GM19452 (cell line): Measurements from ENCODE around the gene MAN2B2.

Experiments
- ATAC-seq: cut with Tn5 transposase; IDR thresholded peaks from one replicate; pipeline ENCODE4 v1.9.1; 2021; ENCODE audit not compliant: unreplicated experiment

Gene MAN2B2

DNA sequence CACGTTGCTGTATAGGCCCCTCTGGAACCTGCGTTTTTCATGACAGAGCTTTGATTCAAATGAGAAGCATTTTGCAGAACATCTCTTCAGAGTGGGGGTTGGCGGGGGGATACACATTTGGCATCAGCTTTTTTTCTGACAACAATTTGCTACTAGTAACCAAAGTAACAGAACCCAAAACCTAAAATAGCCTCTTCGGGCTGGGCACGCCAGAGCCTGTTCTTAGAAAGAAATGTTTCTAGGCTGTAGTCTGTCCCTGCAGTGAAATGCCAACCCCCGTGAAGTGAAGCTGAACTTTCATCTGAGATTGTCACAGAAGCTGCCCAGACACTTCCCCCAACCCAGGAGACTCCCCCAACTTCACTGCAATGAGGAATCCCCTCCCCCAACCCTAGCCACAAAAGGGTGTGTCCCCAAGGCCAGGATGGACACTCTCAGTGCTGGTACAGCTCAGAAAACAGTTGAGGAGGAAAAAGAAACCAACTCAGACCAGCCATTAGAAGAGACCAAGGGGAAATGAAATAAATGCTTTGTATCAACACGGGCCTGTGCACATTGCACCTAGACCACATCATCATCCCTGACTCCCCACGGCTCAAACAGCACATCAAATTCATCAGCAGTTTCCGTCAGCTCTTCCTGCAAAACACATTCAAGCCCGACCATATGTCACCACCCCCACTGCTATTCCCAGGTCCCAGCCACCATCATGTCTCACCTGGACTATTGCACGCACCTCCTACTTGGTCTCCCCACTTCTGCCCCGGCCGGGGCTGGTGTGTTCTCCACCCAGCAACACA lies 8.4 kb upstream of the MAN2B2 start:
- no peak for ATAC-seq

DNA sequence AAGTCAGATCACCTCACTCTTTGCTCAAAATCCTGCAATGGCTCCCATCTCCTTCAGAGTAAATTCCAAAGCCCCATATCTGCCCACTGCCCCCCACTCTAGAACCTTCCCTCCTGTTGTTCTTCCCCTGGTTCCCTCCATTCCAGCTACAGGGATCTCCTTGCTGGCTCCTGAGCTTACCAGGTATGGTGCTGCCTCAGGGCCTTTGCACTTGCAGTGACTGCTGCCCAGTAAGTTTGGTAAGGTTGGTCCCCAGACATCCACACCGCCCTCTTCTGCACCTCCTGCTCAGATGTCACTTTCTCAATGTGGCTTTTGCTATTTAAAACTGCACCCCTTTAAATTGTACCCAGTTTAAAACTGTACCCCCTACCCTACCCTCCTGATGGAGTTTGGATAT lies 7.8 kb upstream of the MAN2B2 start:
- no peak for ATAC-seq

DNA sequence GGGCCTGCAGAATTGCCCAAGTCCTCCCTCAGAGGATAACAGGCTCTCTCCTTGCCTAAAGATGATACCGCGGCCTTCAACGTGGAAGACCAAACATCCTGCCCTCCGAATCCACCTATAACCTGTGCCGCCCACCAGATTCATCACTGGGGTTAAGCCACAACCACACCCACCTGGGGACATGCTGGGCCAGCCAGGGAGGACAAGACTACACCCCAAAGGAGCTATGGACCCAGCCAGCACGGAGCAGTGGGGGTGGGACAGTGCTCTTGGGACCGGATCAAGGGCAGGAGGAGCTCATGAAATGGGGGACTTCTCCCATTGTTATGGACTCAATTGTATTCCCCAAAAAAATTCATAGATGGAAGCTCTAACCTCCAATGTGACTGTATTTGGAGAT lies 6.8 kb upstream of the MAN2B2 start:
- no peak for ATAC-seq

DNA sequence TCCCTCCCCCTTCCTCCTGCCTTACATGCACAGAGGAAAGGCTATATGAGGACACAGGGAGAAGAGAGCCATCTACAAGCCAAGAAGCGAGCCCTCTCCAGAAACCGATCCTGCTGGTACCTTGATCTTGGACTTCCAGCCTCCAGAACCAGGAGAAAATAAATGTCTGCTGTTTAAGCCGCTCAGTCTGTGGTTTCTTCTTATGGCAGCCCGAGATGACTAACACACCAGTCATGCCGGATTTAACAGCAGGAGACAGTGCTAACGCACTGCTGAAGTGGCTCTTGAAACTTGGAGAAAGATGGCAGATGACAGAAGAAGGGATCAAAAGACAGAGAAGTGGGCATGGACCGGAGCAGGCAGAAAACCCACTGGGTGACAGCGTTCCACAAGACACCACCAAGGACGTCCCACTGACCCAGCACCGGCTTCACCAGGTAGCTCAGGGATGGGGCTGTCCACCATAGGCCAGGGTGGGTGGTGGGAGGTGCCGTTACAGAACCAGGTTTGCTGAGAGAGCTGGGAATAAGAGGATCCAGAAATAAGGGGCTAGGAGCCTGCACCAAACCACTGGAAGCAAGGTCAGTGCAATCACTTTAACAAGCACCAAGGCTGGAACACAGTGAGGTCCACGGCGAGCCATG lies 6.2 kb upstream of the MAN2B2 start:
- no peak for ATAC-seq

DNA sequence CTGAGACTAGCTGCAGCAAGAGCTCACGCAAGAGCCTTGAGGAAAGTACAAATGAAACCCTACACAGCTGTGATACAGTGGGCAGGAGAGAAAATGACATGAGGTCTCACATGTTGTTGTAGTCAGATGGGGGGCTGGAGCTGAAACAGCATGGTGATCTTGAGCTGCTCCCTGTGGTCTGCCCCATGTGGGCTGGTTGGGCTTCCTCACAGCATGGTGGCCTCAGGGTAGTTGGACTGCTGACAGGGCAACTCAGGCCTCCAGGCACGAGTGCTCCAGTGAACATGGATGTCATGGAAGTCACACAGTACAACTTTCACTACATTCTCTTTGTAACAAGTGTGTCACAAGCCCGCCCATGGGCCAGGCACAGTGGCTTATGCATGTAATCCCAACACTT lies 3.4 kb upstream of the MAN2B2 start:
- ATAC-seq: no peak

DNA sequence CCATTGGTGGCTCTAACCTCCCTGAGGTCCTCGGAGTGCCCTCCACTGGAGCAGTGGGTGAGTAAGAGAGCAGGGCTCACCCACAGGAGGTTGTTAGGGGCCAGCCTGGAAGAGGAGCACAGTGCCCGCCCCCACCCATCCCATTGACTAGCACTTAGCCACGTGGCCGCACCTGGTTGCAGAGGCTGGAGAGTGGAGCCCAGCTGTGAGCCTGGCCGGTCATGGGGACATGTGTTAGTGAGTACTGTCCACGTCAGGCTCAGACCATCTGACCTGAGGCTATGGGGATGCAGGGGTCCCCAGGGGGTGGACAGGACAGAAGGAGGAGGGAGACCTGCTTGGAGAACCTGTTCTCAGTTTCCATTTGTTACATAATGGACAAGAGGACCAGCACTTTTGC lies 1.4 kb upstream of the MAN2B2 start:
- no peak for ATAC-seq

DNA sequence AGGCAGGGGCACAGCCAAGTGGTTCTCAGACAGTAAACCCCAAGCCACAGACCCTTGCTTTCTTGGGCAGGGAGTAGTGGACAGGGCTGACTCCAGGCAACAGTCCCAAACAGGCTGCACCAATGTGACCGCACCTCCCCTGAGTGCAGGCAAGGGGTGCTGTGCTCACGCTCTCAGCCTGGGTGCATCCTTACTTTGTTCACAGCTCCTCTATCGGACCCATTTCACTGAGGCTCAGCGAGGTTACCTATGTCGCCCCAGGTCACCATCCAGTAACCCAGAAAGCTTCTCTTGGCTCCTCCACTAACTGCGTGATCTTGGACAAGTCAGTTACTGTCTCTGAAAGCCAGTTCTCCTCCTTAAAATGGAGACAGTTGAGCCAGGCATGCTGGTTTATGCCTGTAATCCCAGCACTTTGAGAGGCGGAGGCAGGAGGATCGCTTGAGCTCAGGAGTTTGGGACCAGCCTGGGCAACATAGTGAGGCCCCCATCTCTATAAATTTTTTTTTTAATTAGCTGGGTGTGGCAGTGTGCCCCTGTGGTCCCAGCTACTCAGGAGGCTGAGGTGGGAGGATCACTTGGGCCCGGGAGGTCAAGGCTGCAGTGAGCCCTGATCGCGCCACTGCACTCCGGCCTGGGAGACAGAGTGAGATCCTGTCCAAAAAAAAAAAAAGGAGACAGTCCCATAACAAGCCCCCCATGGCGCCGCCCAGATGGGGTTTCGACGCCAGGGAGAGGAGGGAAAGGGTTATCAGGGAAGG lies 823 bp upstream of the MAN2B2 start:
- ATAC-seq: no peak

DNA sequence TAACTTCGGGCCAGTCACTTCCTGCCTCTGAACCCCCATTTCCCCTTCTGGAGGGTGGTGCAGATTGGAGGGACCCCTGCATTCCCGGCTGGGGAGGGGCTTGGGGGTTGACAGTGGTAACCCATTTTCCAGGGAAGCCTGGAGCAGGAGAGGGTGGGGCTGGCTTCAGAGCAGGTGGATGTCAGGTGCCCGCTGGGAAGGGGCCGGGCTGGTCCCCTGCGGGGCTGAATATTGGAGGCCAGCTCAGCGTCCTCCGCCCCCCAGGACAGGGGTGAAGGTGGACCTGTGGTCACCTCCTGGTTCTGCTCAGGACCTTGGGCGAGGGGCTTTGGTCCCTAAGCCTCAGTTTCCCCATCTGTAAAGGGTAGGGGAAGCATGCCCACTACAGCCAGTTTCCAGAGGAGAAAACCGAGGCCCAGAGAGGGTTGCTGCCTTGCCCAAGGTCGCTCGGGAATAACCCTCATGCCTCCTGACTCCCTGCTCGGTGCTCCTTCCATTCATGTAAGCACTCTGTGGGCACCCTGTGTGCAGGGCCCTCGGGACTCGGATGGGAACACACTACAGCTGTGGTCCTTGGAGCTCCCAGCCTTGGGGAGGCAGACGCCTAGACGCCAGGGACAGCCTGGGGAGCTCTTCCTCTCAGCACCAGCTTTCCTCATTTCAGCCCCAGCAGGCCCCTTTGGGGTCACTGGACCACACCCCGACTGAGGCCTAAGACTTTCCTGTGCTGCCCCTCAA lies 683 bp downstream of the MAN2B2 start:
- ATAC-seq: no peak

DNA sequence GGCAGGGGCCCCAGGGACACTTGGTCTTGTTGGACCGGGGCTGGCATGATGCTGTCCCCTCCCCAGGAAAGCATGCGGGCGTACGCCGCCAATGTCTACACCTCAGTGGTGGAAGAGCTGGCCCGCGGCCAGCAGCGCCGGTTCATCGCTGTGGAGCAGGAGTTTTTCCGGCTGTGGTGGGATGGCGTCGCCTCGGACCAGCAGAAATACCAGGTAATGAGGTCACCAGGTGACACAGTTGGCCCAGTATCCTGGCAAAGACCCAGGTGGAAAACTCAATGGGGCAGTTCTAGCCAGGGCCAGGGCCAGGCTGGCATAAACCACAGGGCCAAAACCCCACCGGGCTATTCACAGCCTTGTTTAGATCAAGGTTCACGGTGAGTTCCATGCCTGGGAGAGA lies 1.5 kb downstream of the MAN2B2 start:
- no peak for ATAC-seq

DNA sequence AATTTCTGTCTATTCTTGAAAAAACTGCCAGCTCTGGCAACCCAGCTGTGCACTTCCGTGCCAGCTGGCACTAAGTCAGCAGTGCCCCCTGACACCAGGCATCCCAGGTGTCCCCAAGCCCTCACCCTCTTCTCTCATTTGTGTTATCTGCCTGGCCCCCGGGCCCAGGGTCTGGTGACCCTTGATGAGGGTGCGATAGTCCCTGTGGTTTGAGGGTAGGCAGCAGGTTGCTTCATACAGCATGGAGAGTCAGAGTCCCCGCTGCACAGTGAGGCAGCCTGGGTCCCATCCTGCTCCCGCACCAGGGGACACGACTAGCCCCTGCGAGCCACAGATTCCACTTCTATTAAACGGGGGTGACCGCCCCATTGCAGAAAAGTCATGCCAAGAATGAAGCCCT lies 1.9 kb downstream of the MAN2B2 start:
- no peak for ATAC-seq

DNA sequence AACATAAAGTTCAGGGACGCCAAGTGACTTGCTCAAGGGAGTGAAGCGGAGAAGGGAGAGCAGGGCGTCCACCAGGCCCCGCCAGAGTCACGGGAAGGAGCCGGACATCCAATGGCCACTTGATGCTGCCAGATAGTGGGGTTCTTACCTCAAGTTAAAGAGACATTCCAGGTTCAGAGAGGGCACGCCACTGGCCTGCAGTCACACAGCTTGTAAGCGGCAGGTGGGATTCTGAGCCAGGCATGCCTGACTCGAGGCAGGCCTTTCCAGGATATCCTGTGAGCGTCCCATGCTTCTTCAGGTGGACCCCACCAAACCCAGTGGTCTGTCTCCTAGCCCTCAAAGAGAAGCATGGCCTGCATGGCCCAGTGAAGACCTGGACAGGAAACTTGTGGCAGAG lies 2.4 kb downstream of the MAN2B2 start:
- ATAC-seq: no peak

DNA sequence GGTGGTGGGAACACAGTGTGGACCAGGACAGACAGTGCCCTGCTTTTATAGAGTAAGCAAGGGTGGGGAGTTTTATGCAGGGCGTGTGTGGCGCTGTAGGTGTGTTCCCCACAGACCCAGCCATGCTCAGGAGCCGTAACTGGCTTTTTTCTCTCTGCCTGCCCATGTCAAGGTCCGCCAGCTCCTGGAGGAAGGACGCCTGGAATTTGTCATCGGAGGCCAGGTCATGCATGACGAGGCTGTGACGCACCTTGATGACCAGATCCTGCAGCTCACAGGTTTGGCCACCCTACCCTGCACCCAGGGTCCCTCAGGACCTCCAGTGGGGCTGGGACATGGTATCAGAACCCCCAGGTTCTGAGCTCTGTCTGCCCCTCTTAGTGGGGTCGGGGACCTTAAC lies 3.2 kb downstream of the MAN2B2 start:
- no peak for ATAC-seq

DNA sequence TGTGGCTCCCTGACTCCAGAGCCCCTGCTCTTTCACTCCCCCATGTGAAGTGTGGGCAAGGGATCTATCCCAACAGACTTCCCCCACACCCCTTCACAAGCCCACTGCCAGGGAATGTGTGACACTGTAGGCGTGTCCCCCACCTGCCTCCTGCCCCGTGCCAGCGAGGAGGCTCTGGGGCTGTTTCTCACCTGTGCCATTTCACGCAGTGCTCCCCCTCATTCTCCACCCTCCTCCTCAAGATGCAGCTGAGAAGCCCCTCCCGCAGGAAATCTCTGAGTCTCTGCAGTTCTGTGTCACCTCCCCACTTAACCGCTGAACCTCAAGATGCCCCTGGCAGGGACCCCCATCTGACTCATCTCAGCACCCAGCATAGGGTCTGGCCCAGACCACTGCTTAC lies 5.4 kb downstream of the MAN2B2 start:
- no peak for ATAC-seq

DNA sequence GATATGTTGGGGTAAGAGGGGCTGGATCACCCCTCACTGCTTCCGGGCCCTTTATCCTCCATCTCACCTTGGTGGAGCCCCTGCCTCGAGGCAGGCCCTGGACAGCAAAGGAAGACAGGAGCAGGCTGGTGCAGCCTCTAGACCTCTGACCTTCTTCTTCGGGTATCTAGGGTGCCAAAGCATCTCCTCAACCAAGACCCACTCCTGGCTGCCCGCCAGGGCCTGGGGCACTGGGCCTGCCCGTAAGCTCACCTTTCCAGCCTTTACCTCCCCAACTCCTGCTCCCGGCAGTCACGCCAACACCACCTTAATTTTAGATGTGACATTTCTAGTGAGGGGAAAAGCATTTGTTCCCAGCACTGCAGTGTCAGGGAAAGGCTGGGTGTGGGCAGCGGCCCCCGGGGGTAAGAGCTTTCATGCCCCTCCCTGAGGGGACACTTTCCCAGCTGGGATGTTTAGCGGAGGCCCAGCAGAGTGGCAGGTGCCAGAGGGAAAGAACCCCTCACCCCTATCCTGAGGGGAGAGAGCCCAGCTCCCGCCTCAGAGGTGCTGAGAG lies 6.7 kb downstream of the MAN2B2 start:
- no peak for ATAC-seq

DNA sequence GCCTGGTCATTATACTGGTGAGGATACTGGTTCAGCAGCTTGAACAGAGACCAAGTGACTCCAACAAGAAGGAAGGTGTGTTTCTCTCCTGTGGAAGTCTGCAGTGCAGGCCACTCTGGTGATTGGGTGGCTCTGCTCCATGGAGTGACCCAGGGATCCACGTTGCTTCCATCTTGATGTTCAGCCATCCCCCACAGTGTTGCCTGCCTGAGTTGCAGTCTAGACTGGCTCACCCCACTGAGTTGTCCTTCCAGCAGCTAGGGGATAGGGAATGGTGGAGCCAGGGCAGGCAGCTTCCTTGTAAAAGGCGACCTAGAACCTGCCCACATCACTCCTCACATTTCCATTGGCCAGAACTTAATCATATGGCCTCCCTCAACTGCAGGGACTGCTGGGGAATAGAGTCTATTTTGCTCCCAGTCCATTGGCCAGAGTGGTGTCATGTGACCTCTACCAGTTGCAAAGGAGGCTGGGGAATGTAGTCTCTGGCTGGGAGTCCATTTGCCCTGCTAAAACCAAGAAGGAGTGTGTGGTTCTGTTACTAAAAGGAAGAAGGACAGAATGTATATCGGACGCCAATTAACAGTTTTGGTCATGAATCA lies 8.0 kb downstream of the MAN2B2 start:
- no peak for ATAC-seq

DNA sequence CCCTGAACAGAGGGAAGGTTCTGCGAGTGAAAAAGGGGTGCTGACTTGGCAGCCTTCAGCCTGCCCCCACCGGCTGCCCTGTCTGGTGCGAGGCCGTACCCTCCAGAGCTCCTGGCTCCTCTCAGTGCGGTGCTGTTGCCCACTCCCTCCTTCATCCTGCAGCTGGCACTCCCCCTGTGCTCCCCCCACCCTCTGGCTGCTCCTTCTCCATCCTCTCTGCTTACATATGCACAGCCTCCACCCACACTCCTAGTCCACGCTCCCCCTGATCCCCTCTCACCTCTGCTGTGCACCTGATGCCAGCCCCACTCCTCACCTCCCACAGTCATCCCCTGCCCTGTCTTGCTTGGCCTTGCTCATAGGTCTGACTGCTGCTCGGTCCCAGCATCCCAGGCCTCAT lies 9.9 kb downstream of the MAN2B2 start:
- ATAC-seq: no peak

DNA sequence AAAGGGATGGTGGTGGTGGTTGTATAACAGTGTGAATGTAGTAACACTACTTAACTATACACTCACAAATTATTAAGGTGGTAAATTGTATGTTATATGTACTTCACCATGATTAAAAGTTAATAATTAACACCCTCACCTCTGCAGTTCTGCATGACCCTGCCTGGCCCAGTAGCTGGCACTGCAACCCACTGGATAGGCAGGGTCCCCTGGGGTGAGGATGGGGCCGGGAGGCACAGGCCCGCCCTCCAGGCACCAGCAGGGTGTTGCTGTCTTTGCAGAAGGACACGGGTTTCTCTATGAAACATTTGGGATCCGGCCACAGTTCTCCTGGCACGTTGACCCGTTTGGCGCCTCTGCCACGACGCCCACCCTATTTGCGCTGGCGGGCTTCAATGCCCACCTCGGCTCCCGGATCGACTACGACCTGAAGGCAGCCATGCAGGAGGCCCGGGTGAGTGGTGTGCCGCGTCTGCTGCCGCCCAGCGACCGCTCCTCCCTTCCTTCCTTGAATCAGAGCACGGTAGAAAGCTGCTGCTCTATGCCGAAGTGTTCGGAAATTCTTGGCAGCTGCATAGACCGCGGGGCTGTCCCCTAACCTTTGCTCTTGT lies 11.8 kb downstream of the MAN2B2 start:
- ATAC-seq: no peak

DNA sequence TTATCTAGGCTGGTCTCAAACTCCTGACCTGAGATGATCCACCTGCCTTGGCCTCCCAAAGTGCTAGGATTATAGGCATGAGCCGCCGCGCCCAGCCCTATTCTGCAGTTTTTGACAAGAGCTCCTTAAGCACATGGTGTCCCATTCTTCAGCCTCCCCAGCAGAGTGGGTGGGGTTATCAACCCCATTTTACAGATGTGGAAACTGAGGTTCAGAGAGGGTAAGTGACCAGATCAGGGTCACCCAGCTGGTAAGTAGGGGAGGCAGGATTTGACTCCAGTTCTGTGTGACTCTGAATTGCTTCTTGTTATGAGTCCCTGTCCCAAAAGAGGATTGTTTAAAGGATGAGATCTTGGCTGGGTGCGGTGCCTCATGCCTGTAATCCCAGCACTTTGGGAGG lies 14.5 kb downstream of the MAN2B2 start:
- ATAC-seq: no peak

DNA sequence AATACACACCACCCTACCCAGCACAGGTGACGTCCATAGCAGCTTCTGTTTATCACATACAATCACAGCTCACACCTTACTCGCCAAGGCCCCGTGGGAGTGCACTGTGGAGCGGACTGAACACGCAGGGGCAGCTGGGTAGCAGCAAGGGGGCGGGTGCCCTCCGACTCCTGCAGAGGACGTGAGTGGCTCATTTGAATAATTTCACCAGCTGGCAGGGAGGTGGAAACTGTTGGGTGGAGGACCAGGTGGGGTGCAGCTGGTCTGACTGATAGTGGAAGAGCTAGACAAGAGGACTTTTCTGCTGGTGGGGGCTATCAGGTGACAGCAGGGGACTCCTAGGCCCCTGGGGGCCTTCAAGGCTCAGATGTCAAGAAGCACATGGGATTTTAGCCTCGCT lies 16.3 kb downstream of the MAN2B2 start:
- peak; percentile 65 for ATAC-seq

DNA sequence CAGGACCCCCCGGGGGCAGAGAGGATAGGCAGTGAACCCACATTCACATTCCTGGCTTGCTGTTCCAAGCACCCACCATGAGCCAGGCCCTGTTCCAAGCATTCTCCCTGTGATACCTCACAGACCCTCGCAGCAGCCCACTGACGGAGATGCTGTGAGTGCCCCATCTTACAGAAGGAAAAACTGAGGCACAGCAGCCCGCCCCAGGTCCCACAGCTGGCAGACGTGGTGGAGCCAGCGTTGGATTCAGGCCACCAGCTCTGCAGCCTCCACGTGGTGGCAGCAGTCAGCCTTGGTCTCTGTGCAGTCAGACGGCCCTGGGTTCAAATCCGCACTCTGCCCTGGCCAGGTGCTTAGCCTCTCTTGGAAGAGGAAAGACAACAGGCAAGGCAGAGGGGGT lies 16.8 kb downstream of the MAN2B2 start:
- ATAC-seq: no peak
